Memory B cell (primary cell): ENCODE data around the gene HBZ.
"Not testable (repeated sequence)": the region's sequence is repeated elsewhere in the genome, so short reads cannot be mapped to it uniquely, and the experiment has no call there.

Source experiments
- ATAC-seq: fragments of 150-1000 bp; cut with Tn5 transposase; 2 replicates; pipeline ENCODE4 v1.10.0; 2021; ENCODE audit warnings: low read depth, mild to moderate bottlenecking, moderate library complexity
- DNase-seq, 2 donors: peaks; one replicate each; pipeline ENCODE4 v3.0.0; 2022; ENCODE audit warnings: low spot score in 2 of 2
- H3K27ac Mint-ChIP-seq: one replicate; pipeline ENCODE4 v1.8.0; 2022; ENCODE audit warnings: mild to moderate bottlenecking, moderate library complexity, mixed read lengths
- H3K27me3 Mint-ChIP-seq: one replicate; pipeline ENCODE4 v1.8.0; 2022; ENCODE audit warnings: mixed read lengths
- H3K36me3 Mint-ChIP-seq: one replicate; pipeline ENCODE4 v1.8.0; 2022; ENCODE audit warnings: mild to moderate bottlenecking, mixed read lengths
- H3K4me1 Mint-ChIP-seq: one replicate; pipeline ENCODE4 v1.8.0; 2022; ENCODE audit warnings: mixed read lengths
- H3K4me3 Mint-ChIP-seq: one replicate; pipeline ENCODE4 v1.8.0; 2022; ENCODE audit warnings: mild to moderate bottlenecking, moderate library complexity, mixed read lengths
- H3K9me3 Mint-ChIP-seq: one replicate; pipeline ENCODE4 v1.8.0; 2022; ENCODE audit warnings: mixed read lengths

The HBZ gene

GRCh38 chr16:164827-165538 lies 12.5 kb downstream of the HBZ start:
- peak overlapping the region; percentile 53 for H3K4me3 Mint-ChIP-seq
- peaks cover 3% of the 10 kb centered on the region for H3K4me1 Mint-ChIP-seq
- H3K27me3 Mint-ChIP-seq: peaks cover 24% of the 10 kb centered on the region
- H3K9me3 Mint-ChIP-seq: no peaks in the 10 kb centered on the region
- DNase-seq (no peak), ATAC-seq (no peak)
- H3K27ac Mint-ChIP-seq: no peak overlapping the region
- peaks cover 1% of the 10 kb centered on the region for H3K36me3 Mint-ChIP-seq

DNA sequence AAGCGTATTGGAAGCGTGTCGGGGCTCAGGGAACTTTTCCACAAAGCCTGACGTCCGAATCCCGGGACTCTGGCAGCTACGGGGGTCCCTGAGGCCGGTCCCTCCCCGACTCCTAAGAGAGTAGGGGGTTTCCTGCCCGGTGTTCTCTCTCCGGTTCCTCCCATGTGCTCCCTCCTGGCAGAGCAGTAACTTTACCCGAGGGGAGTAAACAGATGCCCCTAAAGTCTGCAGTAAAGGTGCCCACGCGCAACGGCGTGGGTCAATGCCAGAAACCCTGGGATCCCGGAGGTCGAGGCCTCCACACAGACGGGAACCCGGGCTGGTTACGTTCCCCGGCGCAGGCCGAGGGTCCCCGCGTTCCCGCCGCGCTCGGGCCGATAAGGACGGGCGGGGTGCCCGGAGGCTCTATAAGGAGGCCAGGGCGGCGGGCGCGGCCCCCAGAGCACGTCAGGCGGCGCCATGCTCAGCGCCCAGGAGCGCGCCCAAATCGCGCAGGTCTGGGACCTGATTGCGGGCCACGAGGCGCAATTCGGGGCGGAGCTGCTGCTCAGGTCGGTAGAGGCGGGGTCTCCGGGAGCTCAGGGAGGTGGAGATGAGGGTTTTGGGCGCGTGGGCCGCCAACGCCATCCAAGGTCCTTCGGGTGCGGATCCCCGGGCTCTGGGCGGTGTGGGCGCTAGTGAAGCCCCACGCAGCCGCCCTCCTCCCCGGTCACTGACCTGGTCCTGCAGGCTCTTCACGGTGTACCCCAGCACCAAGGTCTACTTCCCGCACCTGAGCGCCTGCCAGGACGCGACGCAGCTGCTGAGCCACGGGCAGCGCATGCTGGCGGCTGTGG lies 13.3 kb downstream of the HBZ start, which contains the start of gene HBM:
TSS of gene HBM (plus strand) at position 440 of the 836 bp plus-strand sequence. CDS start at position 460, 20 bp downstream.
- no peak for DNase-seq
- Mint-ChIP-seq H3K36me3 (peaks cover 1% of the 10 kb centered on the region), H3K9me3 (no peaks in the 10 kb centered on the region), H3K27ac (no peak within 1 kb of the TSS), H3K4me3 (peak within 1 kb of the TSS; percentile 53), H3K27me3 (peaks cover 28% of the 10 kb centered on the region), H3K4me1 (peaks cover 3% of the 10 kb centered on the region)
- peak; percentile 47 for ATAC-seq

DNA sequence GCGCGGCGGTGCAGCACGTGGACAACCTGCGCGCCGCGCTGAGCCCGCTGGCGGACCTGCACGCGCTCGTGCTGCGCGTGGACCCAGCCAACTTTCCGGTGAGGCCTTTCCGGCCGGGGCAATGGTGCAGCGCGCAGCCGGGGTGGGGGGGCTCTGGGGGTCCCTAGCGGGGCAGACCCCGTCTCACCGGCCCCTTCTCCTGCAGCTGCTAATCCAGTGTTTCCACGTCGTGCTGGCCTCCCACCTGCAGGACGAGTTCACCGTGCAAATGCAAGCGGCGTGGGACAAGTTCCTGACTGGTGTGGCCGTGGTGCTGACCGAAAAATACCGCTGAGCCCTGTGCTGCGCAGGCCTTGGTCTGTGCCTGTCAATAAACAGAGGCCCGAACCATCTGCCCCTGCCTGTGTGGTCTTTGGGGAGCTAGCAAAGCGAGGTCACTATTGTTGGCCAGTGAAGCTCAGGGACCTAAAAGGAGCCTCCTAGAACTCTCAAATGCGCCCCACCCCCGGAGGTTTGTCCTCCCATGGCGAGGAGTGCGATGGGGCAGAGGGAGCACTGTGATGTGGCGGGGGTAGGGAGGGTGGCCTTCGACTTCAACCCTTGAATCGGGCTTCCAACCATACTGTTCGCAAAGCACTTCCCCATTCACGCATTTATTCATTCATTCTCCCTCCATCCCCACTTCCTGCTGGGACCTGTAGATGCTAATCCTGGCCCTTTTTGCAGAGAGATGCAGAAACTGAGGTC lies 14.1 kb downstream of the HBZ start:
- ATAC-seq (no peak), DNase-seq (no peak)
- Mint-ChIP-seq H3K36me3 (peaks cover 1% of the 10 kb centered on the region), H3K4me3 (no peak overlapping the region), H3K27me3 (peaks cover 28% of the 10 kb centered on the region), H3K27ac (no peak overlapping the region), H3K9me3 (no peaks in the 10 kb centered on the region), H3K4me1 (peaks cover 3% of the 10 kb centered on the region)

GRCh38 chr16:167122-167690 lies 14.8 kb downstream of the HBZ start:
- Mint-ChIP-seq H3K9me3 (no peaks in the 10 kb centered on the region), H3K4me1 (peaks cover 3% of the 10 kb centered on the region), H3K27ac (no peak overlapping the region), H3K27me3 (peaks cover 29% of the 10 kb centered on the region), H3K4me3 (no peak overlapping the region), H3K36me3 (peaks cover 3% of the 10 kb centered on the region)
- DNase-seq (no peak), ATAC-seq (no peak)

DNA sequence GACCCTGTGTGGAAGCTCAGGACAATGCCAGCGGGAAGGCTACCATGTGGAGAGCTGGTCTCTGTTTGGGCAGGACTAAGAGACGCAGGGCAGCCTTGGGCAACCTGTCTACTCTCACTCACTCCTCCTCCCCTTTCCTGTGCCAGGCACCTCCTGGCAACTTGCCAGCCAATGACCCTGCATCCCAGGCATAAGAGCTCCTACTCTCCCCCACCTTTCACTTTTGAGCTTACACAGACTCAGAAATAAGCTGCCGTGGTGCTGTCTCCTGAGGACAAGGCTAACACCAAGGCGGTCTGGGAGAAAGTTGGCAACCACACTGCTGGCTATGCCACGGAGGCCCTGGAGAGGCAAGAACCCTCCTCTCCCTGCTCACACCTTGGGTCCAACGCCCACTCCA lies 16.0 kb downstream of the HBZ start:
- H3K27ac Mint-ChIP-seq: no peak overlapping the region
- H3K4me3 Mint-ChIP-seq: no peak overlapping the region
- ATAC-seq (no peak), DNase-seq (no peak)
- H3K9me3 Mint-ChIP-seq: no peaks in the 10 kb centered on the region
- H3K4me1 Mint-ChIP-seq: peaks cover 4% of the 10 kb centered on the region
- peaks cover 3% of the 10 kb centered on the region for H3K36me3 Mint-ChIP-seq
- H3K27me3 Mint-ChIP-seq: peaks cover 30% of the 10 kb centered on the region

DNA sequence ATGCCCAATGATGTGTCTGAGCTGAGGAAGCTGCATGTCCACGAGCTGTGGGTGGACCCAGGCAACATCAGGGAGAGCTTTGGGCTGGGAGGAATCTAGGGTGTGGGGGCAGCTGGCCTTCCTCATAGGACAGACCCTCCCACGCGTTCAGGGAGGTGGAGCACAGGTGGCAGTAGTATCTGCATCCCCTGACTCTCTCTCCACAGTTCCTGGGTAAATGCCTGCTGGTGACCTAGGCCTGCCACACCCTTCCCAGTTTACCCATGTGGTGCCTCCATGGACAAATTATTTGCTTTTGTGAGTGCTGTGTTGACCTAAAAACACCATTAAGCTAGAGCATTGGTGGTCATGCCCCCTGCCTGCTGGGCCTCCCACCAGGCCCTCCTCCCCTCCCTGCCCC lies 16.6 kb downstream of the HBZ start:
- H3K27me3 Mint-ChIP-seq: peaks cover 34% of the 10 kb centered on the region
- H3K27ac Mint-ChIP-seq: no peak overlapping the region
- ATAC-seq: no peak
- peaks cover 3% of the 10 kb centered on the region for H3K36me3 Mint-ChIP-seq
- H3K4me3 Mint-ChIP-seq: no peak overlapping the region
- peaks cover 8% of the 10 kb centered on the region for H3K4me1 Mint-ChIP-seq
- H3K9me3 Mint-ChIP-seq: no peaks in the 10 kb centered on the region
- DNase-seq: no peak

DNA sequence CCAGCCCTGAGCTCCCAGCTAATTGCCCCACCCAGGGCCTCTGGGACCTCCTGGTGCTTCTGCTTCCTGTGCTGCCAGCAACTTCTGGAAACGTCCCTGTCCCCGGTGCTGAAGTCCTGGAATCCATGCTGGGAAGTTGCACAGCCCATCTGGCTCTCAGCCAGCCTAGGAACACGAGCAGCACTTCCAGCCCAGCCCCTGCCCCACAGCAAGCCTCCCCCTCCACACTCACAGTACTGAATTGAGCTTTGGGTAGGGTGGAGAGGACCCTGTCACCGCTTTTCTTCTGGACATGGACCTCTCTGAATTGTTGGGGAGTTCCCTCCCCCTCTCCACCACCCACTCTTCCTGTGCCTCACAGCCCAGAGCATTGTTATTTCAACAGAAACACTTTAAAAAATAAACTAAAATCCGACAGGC lies 17.7 kb downstream of the HBZ start:
- not testable (repeated sequence) for H3K4me3 Mint-ChIP-seq, H3K4me1 Mint-ChIP-seq, H3K27ac Mint-ChIP-seq, H3K9me3 Mint-ChIP-seq, DNase-seq, H3K36me3 Mint-ChIP-seq, ATAC-seq
- H3K27me3 Mint-ChIP-seq: peaks cover 40% of the 10 kb centered on the region

DNA sequence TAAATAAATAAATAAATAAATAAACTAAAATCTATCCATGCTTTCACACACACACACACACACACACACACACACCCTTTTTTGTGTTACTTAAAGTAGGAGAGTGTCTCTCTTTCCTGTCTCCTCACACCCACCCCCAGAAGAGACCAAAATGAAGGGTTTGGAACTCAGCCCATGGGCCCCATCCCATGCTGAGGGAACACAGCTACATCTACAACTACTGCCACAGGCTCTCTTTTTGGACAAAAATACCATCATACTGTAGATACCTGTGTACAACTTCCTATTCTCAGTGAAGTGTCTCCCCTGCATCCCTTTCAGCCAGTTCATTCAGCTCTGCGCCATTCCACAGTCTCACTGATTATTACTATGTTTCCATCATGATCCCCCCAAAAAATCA lies 18.3 kb downstream of the HBZ start:
- no peak overlapping the region for H3K4me3 Mint-ChIP-seq
- no peak overlapping the region for H3K27ac Mint-ChIP-seq
- H3K4me1 Mint-ChIP-seq: peaks cover 14% of the 10 kb centered on the region
- H3K27me3 Mint-ChIP-seq: peaks cover 46% of the 10 kb centered on the region
- no peaks in the 10 kb centered on the region for H3K9me3 Mint-ChIP-seq
- peaks cover 3% of the 10 kb centered on the region for H3K36me3 Mint-ChIP-seq
- no peak for DNase-seq
- ATAC-seq: no peak

DNA sequence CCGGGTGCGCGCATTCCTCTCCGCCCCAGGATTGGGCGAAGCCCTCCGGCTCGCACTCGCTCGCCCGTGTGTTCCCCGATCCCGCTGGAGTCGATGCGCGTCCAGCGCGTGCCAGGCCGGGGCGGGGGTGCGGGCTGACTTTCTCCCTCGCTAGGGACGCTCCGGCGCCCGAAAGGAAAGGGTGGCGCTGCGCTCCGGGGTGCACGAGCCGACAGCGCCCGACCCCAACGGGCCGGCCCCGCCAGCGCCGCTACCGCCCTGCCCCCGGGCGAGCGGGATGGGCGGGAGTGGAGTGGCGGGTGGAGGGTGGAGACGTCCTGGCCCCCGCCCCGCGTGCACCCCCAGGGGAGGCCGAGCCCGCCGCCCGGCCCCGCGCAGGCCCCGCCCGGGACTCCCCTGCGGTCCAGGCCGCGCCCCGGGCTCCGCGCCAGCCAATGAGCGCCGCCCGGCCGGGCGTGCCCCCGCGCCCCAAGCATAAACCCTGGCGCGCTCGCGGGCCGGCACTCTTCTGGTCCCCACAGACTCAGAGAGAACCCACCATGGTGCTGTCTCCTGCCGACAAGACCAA lies 20.0 kb downstream of the HBZ start, which contains the start of gene HBA2:
TSS of gene HBA2 (plus strand) at position 503 of the 568 bp plus-strand sequence. CDS start at position 540, 37 bp downstream.
- DNase-seq, H3K27ac Mint-ChIP-seq, H3K36me3 Mint-ChIP-seq, H3K9me3 Mint-ChIP-seq: not testable (repeated sequence)
- ATAC-seq: peak; percentile 50
- H3K4me1 Mint-ChIP-seq: peaks cover 14% of the 10 kb centered on the region
- peaks cover 40% of the 10 kb centered on the region for H3K27me3 Mint-ChIP-seq
- peak within 1 kb of the TSS; percentile 46 for H3K4me3 Mint-ChIP-seq

DNA sequence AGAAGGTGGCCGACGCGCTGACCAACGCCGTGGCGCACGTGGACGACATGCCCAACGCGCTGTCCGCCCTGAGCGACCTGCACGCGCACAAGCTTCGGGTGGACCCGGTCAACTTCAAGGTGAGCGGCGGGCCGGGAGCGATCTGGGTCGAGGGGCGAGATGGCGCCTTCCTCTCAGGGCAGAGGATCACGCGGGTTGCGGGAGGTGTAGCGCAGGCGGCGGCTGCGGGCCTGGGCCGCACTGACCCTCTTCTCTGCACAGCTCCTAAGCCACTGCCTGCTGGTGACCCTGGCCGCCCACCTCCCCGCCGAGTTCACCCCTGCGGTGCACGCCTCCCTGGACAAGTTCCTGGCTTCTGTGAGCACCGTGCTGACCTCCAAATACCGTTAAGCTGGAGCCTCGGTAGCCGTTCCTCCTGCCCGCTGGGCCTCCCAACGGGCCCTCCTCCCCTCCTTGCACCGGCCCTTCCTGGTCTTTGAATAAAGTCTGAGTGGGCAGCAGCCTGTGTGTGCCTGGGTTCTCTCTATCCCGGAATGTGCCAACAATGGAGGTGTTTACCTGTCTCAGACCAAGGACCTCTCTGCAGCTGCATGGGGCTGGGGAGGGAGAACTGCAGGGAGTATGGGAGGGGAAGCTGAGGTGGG lies 20.9 kb downstream of the HBZ start:
- peak overlapping the region; percentile 46 for H3K4me3 Mint-ChIP-seq
- peaks cover 14% of the 10 kb centered on the region for H3K4me1 Mint-ChIP-seq
- H3K27me3 Mint-ChIP-seq: peaks cover 44% of the 10 kb centered on the region
- H3K9me3 Mint-ChIP-seq, ATAC-seq, DNase-seq, H3K36me3 Mint-ChIP-seq, H3K27ac Mint-ChIP-seq: not testable (repeated sequence)

GRCh38 chr16:173928-174769 lies 21.7 kb downstream of the HBZ start:
- H3K9me3 Mint-ChIP-seq, H3K4me3 Mint-ChIP-seq, ATAC-seq, H3K36me3 Mint-ChIP-seq, H3K27ac Mint-ChIP-seq, DNase-seq: not testable (repeated sequence)
- H3K27me3 Mint-ChIP-seq: peaks cover 40% of the 10 kb centered on the region
- peaks cover 11% of the 10 kb centered on the region for H3K4me1 Mint-ChIP-seq
